A549 (cell line): Measurements from ENCODE around the gene MEX3C. TPM values are rescaled to one million over a fixed set of nuclear protein-coding genes. Genes with fewer than 3 reads are reported as not detected.

Experiments
- ATAC-seq, 2 experiments: fragments of 200-7000 bp in 1 of 2; fragments of >200 bp in 1 of 2; cut with Nextera tagmentation in 1 of 2; cut with Tn5 transposase in 1 of 2; 3 replicates each; pipeline versions ENCODE4 v1.8.0 to v1.9.1; 2018 to 2020; ENCODE audit warnings: mild to moderate bottlenecking in 1 of 2, moderate library complexity in 1 of 2
- CTCF ChIA-PET: fragments of 300-600 bp; sonication (Branson Sonifier 250); formaldehyde crosslinking; extraction: SDS; loops from one replicate; lab custom pipeline; 2021; ENCODE audit warnings: antibody characterized with exemption, inconsistent platforms; lab: Yijun Ruan, JAX
- POLR2A ChIA-PET: fragments of 350-600 bp; formaldehyde crosslinking; extraction: SDS; loops from one replicate; lab custom pipeline; 2021; ENCODE audit warnings: antibody characterized with exemption, inconsistent platforms; lab: Yijun Ruan, JAX
- DNase-seq, 2 experiments: peaks; one replicate each; pipeline versions ENCODE4 v3.0.0 to v3.0.0-alpha.2; 2011 to 2016; ENCODE audit warnings: low read depth in 1 of 2, low spot score in 1 of 2
- FAIRE-seq: peaks from 2 replicates; lab custom pipeline; 2011; peaks lifted over from hg19 to GRCh38; lab: Jason Lieb, UNC
- H3K27ac ChIP-seq, 2 experiments: fragments of >200 bp; sonication (Bioruptor Twin); formaldehyde crosslinking; 3 replicates each; pipeline ENCODE4 v1.5.1; 2016 to 2017
- H3K4me1 ChIP-seq: fragments of >200 bp; sonication (Bioruptor Twin); formaldehyde crosslinking; 3 replicates; pipeline ENCODE4 v1.6.1; 2016
- H3K4me2 ChIP-seq: fragments of >200 bp; sonication (Bioruptor Twin); formaldehyde crosslinking; 3 replicates; pipeline ENCODE4 v1.6.1; 2016
- H3K4me3 ChIP-seq: fragments of >200 bp; sonication (Bioruptor Twin); formaldehyde crosslinking; 3 replicates; pipeline ENCODE4 v1.5.1; 2016
- H3K9me3 ChIP-seq: fragments of >200 bp; sonication (Bioruptor Twin); formaldehyde crosslinking; 3 replicates; pipeline ENCODE4 v1.6.1; 2016
- ATOH8 ChIP-seq: fragments of 250-450 bp; sonication (Bioruptor Pico); IDR thresholded peaks from 2 replicates; pipeline ENCODE4 v1.5.0; 2020; ENCODE audit warnings: low read depth, mild to moderate bottlenecking, moderate library complexity
- BCL3 ChIP-seq: fragments of >200 bp; sonication (Bioruptor Twin); formaldehyde crosslinking; IDR thresholded peaks from 3 replicates; pipeline ENCODE4 v1.6.1; 2016
- BHLHE40 ChIP-seq: IDR thresholded peaks from 2 replicates; pipeline ENCODE4 v1.6.1; 2012; ENCODE audit warnings: low read depth, low read length, inconsistent platforms
- CEBPB ChIP-seq, 2 experiments: fragments of >200 bp in 1 of 2; sonication (Bioruptor Twin) in 1 of 2; formaldehyde crosslinking in 1 of 2; IDR thresholded peaks; 2 replicates each; pipeline ENCODE4 v1.6.1; 2012 to 2016
- CHD4 ChIP-seq: fragments of 200-600 bp; sonication (generic); IDR thresholded peaks from 2 replicates; pipeline ENCODE4 v1.6.1; 2016; ENCODE audit warnings: antibody characterized with exemption, mild to moderate bottlenecking, borderline replicate concordance
- CTCF ChIP-seq: fragments of >200 bp; sonication (Bioruptor Twin); formaldehyde crosslinking; IDR thresholded peaks from 3 replicates; pipeline ENCODE4 v1.5.1; 2016
- E2F6 ChIP-seq: IDR thresholded peaks from 2 replicates; pipeline ENCODE4 v1.6.1; 2012; ENCODE audit warnings: low read depth, borderline replicate concordance
- EHF ChIP-seq: fragments of 250-450 bp; sonication (Bioruptor Pico); IDR thresholded peaks from 2 replicates; pipeline ENCODE4 v1.5.0; 2020; ENCODE audit warnings: mild to moderate bottlenecking
- ELK1 ChIP-seq: fragments of 150-350 bp; IDR thresholded peaks from 2 replicates; pipeline ENCODE4 v1.6.1; 2014; ENCODE audit warnings: low read depth, mild to moderate bottlenecking, low read length
- EP300 ChIP-seq, 2 experiments: fragments of >200 bp; sonication (Bioruptor Twin); formaldehyde crosslinking; IDR thresholded peaks; 2 replicates in 1 of 2; 3 replicates in 1 of 2; pipeline ENCODE4 v1.6.1; 2016 to 2017
- FOSB ChIP-seq: fragments of 250-450 bp; sonication (Bioruptor Pico); IDR thresholded peaks from 2 replicates; pipeline ENCODE4 v1.5.0; 2020; ENCODE audit warnings: mild to moderate bottlenecking, moderate library complexity
- GATA3 ChIP-seq: IDR thresholded peaks from 2 replicates; pipeline ENCODE4 v1.6.1; 2012; ENCODE audit warnings: borderline replicate concordance
- HDAC2 ChIP-seq: fragments of 200-600 bp; sonication (generic); IDR thresholded peaks from 2 replicates; pipeline ENCODE4 v1.6.1; 2016
- HES2 ChIP-seq: fragments of >200 bp; sonication (Bioruptor Twin); formaldehyde crosslinking; IDR thresholded peaks from 2 replicates; pipeline ENCODE4 v1.6.1; 2016
- HEYL ChIP-seq: fragments of 250-450 bp; sonication (Bioruptor Pico); IDR thresholded peaks from 2 replicates; pipeline ENCODE4 v1.8.0; 2021; ENCODE audit warnings: mild to moderate bottlenecking, moderate library complexity
- HMGXB4 ChIP-seq: fragments of 250-450 bp; sonication (Bioruptor Pico); IDR thresholded peaks from 2 replicates; pipeline ENCODE4 v1.5.0; 2021; ENCODE audit warnings: mild to moderate bottlenecking, moderate library complexity, borderline replicate concordance
- HOXA7 ChIP-seq: fragments of 250-450 bp; sonication (Bioruptor Pico); IDR thresholded peaks from 2 replicates; pipeline ENCODE4 v1.5.0; 2020; ENCODE audit warnings: mild to moderate bottlenecking, moderate library complexity
- KDM5A ChIP-seq: fragments of 200-600 bp; sonication (generic); IDR thresholded peaks from 2 replicates; pipeline ENCODE4 v1.6.1; 2016; ENCODE audit warnings: antibody characterized with exemption, mild to moderate bottlenecking
- NFE2L2 ChIP-seq: fragments of 150-350 bp; conservative IDR thresholded peaks from 2 replicates; pipeline ENCODE4 v1.6.1; 2014; ENCODE audit warnings: low read length
- POLR2A ChIP-seq: IDR thresholded peaks from 2 replicates; pipeline ENCODE4 v1.6.1; 2012; ENCODE audit warnings: mild to moderate bottlenecking, low read length
- RCOR1 ChIP-seq: fragments of 150-350 bp; IDR thresholded peaks from 2 replicates; pipeline ENCODE4 v1.6.1; 2014; ENCODE audit warnings: antibody characterized with exemption, low read length, low read depth
- TFCP2L1 ChIP-seq: fragments of 250-450 bp; sonication (Bioruptor Pico); IDR thresholded peaks from 2 replicates; pipeline ENCODE4 v1.5.0; 2021; ENCODE audit warnings: mild to moderate bottlenecking
- TP53 ChIP-seq: fragments of 250-450 bp; sonication (Bioruptor Pico); IDR thresholded peaks from 2 replicates; pipeline ENCODE4 v1.5.0; 2021; ENCODE audit warnings: mild to moderate bottlenecking, moderate library complexity
- ZC3H11A ChIP-seq: fragments of 450-650 bp; IDR thresholded peaks from 2 replicates; pipeline ENCODE4 v1.6.1; 2014; ENCODE audit warnings: antibody characterized with exemption, mild to moderate bottlenecking
- ZNF302 ChIP-seq: fragments of 250-450 bp; sonication (Bioruptor Pico); IDR thresholded peaks from 2 replicates; pipeline ENCODE4 v1.9.0; 2021; ENCODE audit warnings: inconsistent platforms, mild to moderate bottlenecking, moderate library complexity
- WGBS: methylation state at CpG from one replicate; pipeline ENCODE4 v1.1.6; 2017; ENCODE audit errors: missing lambda C conversion rate; 5-methylcytosine and 5-hydroxymethylcytosine counted together
- polyA plus RNA-seq, 4 experiments: library from polyadenylated mRNA; depleted of rRNA in 3 of 4; stranded (reverse); fragments of >200 nt; fragmentation: RNase III in 1 of 4; extraction: RNeasy Plus Mini Kit Qiagen cat#74134 plus additional on column Dnase treatment in 1 of 4; gene quantifications; 2 replicates in 3 of 4; 3 replicates in 1 of 4; pipeline ENCODE4 v1.2.3, GENCODE V29; 2011 to 2017

Gene MEX3C
- polyA plus RNA-seq, 2 of the 4 experiments (the other 2 are of a cell fraction): 17.2 to 48.5 TPM

GRCh38 chr18:51137891-51138290 lies 59.6 kb downstream of the MEX3C start:
- DNase-seq: no peak
- Histone ChIP-seq H3K27ac (0 out of 6 replicates have a peak overlapping the region, but pooled peaks of 1 of the 2 experiments have one; percentile 23), H3K9me3 (no peaks in the 10 kb centered on the region), H3K4me2 (no peak overlapping the region), H3K4me1 (peaks cover 38% of the 10 kb centered on the region; the same call in 2 of the 3 replicates), H3K4me3 (no peak overlapping the region)
- no peak for FAIRE-seq
- CTCF ChIA-PET: interaction anchor here (0.8 to 1.0 kb wide), 2 partner anchors 28 to 247 kb away, joined by 3 read pairs; no protein-coding TSS in a partner anchor
- WGBS: 87% methylated on average over 6 of the region's 7 CpGs
- POLR2A ChIA-PET: interaction anchor here (3.0 kb wide), 1 partner anchor 60 kb away, joined by 17 read pairs; the partner anchor contains the start of gene MEX3C
- no peak for TF ChIP-seq FOSB
- TF ChIP-seq ZNF302 (CRISPR knock-in tag): no peak
- TF ChIP-seq CTCF: no peak
- no peak for TF ChIP-seq ZC3H11A
- no peak for TF ChIP-seq RCOR1
- no peak for TF ChIP-seq EHF (CRISPR knock-in tag)
- TF ChIP-seq HDAC2: no peak
- no peak for TF ChIP-seq EP300 (IDR thresholded peaks at IDR 0.05)
- TF ChIP-seq E2F6: no peak
- no peak for TF ChIP-seq HMGXB4 (CRISPR knock-in tag)
- TF ChIP-seq POLR2A: no peak
- TF ChIP-seq ELK1: no peak
- TF ChIP-seq HEYL (CRISPR knock-in tag): no peak
- TF ChIP-seq TP53 (CRISPR knock-in tag): no peak
- TF ChIP-seq GATA3: no peak
- no peak for TF ChIP-seq ATOH8
- TF ChIP-seq BCL3: no peak
- ATAC-seq: no peak

GRCh38 chr18:51137026-51137729 lies 60.3 kb downstream of the MEX3C start:
- DNase-seq (no peak), ATAC-seq (no peak; a peak in 1 of 6 replicates), FAIRE-seq (no peak)
- H3K4me1 ChIP-seq: peaks cover 44% of the 10 kb centered on the region; the same call in 2 of the 3 replicates
- no peak overlapping the region for H3K4me3 ChIP-seq
- no peak for TF ChIP-seq TFCP2L1 (CRISPR knock-in tag)
- TF ChIP-seq HOXA7: no peak
- TF ChIP-seq EHF (CRISPR knock-in tag): no peak
- no peak for TF ChIP-seq FOSB
- no peak for TF ChIP-seq NFE2L2
- no peak for TF ChIP-seq GATA3
- TF ChIP-seq RCOR1: no peak
- no peak for TF ChIP-seq BCL3
- no peak for TF ChIP-seq KDM5A
- no peak for TF ChIP-seq HES2
- TF ChIP-seq BHLHE40: no peak
- TF ChIP-seq CHD4: no peak
- TF ChIP-seq CEBPB (IDR thresholded peaks at IDR 0.05): no peak
- ChIA-PET CTCF (interaction anchor here (0.8 to 1.0 kb wide), 4 partner anchors 15 to 248 kb away, joined by 3 to 4 read pairs (median 3); no protein-coding TSS in a partner anchor), POLR2A (interaction anchor here (3.0 kb wide), 1 partner anchor 60 kb away, joined by 17 read pairs; the partner anchor contains the start of gene MEX3C)
- H3K9me3 ChIP-seq: no peaks in the 10 kb centered on the region
- 70% methylated on average over 20 of the region's 21 CpGs for WGBS
- H3K27ac ChIP-seq: peak overlapping the region; percentile 47 to 81; a peak in 3 of 6 replicates
- peak overlapping the region; percentile 27; the same call in 1 of the 3 replicates for H3K4me2 ChIP-seq
